Stimulated activated CD4-positive, alpha-beta T cell treated with anti-CD3 and anti-CD28 coated beads, Interleukin-2, amount 100 ng/mL, for 48 hours (primary cell): ENCODE data around the gene RELT.

Source experiments
- DNase-seq, 2 donors: peaks; one replicate each; pipeline ENCODE4 v3.0.0-alpha.2; 2020

RELT gene

DNA sequence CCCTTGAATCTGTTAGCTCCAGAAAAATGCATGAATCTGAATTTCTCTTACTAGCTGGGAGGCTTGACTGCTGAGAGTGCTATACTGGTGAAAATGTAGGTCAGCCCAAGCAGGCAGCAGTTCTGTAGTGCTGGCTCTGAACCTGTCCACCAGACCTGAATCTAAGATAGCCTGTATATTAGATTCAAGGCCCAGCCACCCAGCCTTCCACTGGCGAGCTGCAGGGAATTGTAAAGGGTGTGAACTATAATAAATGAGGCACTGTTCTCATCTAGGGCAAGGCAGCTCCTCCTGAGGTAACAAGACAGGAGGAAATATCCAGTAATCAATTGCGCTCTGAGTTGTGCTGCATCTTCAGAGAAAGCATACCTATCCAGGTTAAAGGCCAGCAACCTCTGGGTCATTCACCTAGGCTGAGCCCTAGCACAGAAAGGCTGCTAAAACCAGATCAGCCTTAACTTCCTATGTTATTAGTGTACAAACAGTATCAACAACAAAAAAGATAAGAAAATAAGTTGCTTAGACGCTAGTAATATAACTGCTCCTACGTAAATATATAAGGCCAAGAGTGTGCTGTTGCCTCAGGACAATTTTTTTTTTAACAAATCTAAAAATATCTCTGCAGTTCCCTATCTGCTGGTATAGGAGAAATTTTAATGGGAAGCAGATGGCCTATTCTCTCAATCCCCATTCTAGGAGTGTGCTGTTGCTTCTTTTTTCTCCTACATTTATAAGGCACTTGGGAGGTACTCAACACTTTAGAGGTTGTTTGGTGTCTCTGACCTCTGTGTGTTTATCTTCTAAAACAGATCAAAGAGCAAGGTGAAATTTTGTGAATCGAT, 63.0 kb downstream of the RELT start:
- DNase-seq = no peak

DNA sequence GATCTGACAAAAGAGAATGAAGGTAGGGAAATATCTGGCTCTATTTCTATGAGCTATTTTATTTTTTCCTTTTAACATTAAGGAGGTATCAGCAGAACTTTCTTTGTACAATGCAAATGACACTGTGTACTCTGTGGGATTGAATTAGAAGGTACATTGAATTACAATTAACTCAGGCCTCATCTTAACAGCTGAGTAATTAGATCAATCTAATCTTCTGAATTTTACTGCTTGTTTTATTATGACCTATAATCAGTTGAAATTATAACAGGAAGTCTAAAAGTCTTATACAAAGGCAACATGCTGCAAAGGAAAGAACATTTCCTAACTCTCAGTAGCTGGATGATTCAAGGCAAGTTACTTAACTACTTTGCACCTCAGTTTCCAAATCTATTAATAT, 69.8 kb downstream of the RELT start:
- no peak for DNase-seq

DNA sequence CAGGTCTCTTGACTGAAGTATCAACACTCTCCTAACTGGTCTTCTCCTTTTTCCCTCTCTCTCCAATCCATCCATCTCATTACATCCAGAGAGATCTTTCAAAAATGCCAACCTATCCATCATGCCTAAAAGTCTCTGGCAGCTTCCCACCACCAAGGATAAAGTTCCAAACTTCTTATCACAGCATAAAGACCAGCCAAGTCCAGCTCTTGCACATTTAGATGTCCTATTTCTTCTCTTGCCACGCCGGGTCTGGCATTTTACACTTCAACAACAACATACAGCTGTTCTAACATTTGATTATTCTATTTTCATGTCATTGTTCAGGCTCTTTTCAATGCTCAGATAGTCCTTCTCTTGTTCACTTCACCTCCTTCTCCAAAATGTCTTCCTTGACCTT, 70.6 kb downstream of the RELT start:
- DNase-seq = no peak
